Renal cortical epithelial cell (primary cell): ENCODE measurements around the gene C13orf42. TPM values are rescaled to one million over a fixed set of nuclear protein-coding genes. Genes with fewer than 3 reads are reported as not detected.

Source experiments
- DNase-seq: peaks from one replicate; pipeline ENCODE4 v3.0.0-alpha.2; 2011; ENCODE audit warnings: low read depth
- total RNA-seq: library from RNA; depleted of rRNA; stranded (reverse); fragments of >200 nt; gene quantifications from 2 replicates; pipeline ENCODE4 v1.2.3, GENCODE V29; 2014

The C13orf42 gene
- total RNA-seq, 1 donor from 2014 or later: not detected

- no peak for DNase-seq
Observed at GRCh38 chr13:51033421-51034185, 77.5 kb downstream of the C13orf42 start.

GRCh38 chr13:51032831-51033230, 78.2 kb downstream of the C13orf42 start:
- no peak for DNase-seq

Other genes with a start within 250 kb of the C13orf42 start
- gene RNASEH2B, start 201.5 kb downstream of the C13orf42 start, total RNA-seq: 32.7 and 51.4 TPM in 2 replicates
- 0.35 and 0.60 TPM in 2 replicates for gene FAM124A, start 111.1 kb upstream of the C13orf42 start, total RNA-seq
- gene SERPINE3, start 228.4 kb upstream of the C13orf42 start, total RNA-seq: not detected in 2 replicates